HEK293 (cell line): ENCODE data around the gene RPL27.

ENCODE experiments used
- GLI4 ChIP-seq: fragments of 450-650 bp; formaldehyde crosslinking; IDR thresholded peaks from 2 replicates; pipeline ENCODE4 v1.5.1; 2016; ENCODE audit warnings: missing biosample characterization, missing genetic modification characterization
- GLIS1 ChIP-seq: fragments of 450-650 bp; formaldehyde crosslinking; IDR thresholded peaks from 2 replicates; pipeline ENCODE4 v1.5.1; 2016; ENCODE audit warnings: missing biosample characterization, missing genetic modification characterization
- HOXA7 ChIP-seq: sonication (generic); formaldehyde crosslinking; IDR thresholded peaks from 2 replicates; pipeline ENCODE4 v1.8.1; 2022; ENCODE audit warnings: missing genetic modification reagents, borderline replicate concordance
- IKZF3 ChIP-seq: fragments of 450-650 bp; IDR thresholded peaks from 2 replicates; pipeline ENCODE4 v1.5.0; 2018; ENCODE audit warnings: missing biosample characterization, mild to moderate bottlenecking, missing genetic modification characterization, moderate library complexity
- OSR2 ChIP-seq: fragments of 450-650 bp; formaldehyde crosslinking; IDR thresholded peaks from 2 replicates; pipeline ENCODE4 v1.5.1; 2016; ENCODE audit warnings: missing biosample characterization, missing genetic modification characterization
- SCRT2 ChIP-seq: fragments of 450-650 bp; formaldehyde crosslinking; IDR thresholded peaks from 2 replicates; pipeline ENCODE4 v1.5.1; 2016; ENCODE audit warnings: missing biosample characterization, missing genetic modification characterization
- ZBTB17 ChIP-seq: fragments of 450-650 bp; formaldehyde crosslinking; IDR thresholded peaks from 2 replicates; pipeline ENCODE4 v1.5.1; 2016; ENCODE audit warnings: missing biosample characterization, missing genetic modification characterization
- ZBTB20 ChIP-seq: fragments of 450-650 bp; formaldehyde crosslinking; IDR thresholded peaks from 2 replicates; pipeline ENCODE4 v1.5.1; 2016; ENCODE audit warnings: missing biosample characterization, missing genetic modification characterization
- ZBTB21 ChIP-seq: fragments of 450-650 bp; formaldehyde crosslinking; IDR thresholded peaks from 2 replicates; pipeline ENCODE4 v1.5.1; 2017; ENCODE audit warnings: missing biosample characterization, missing genetic modification characterization
- ZBTB8A ChIP-seq: fragments of 450-650 bp; formaldehyde crosslinking; IDR thresholded peaks from 2 replicates; pipeline ENCODE4 v1.5.1; 2016; ENCODE audit warnings: missing biosample characterization, missing genetic modification characterization
- ZNF324 ChIP-seq: fragments of 450-650 bp; formaldehyde crosslinking; IDR thresholded peaks from 2 replicates; pipeline ENCODE4 v1.5.1; 2016; ENCODE audit warnings: missing biosample characterization, missing genetic modification characterization
- ZNF366 ChIP-seq: fragments of 450-650 bp; formaldehyde crosslinking; conservative IDR thresholded peaks from 2 replicates; pipeline ENCODE4 v1.5.1; 2016; ENCODE audit warnings: missing biosample characterization, missing genetic modification characterization
- ZNF391 ChIP-seq: fragments of 450-650 bp; formaldehyde crosslinking; IDR thresholded peaks from 2 replicates; pipeline ENCODE4 v1.5.1; 2016; ENCODE audit warnings: low read depth, missing biosample characterization, missing genetic modification characterization, borderline replicate concordance
- ZNF521 ChIP-seq: fragments of 450-650 bp; formaldehyde crosslinking; IDR thresholded peaks from 2 replicates; pipeline ENCODE4 v1.5.1; 2017; ENCODE audit warnings: missing biosample characterization, mild to moderate bottlenecking, missing genetic modification characterization
- ZNF555 ChIP-seq: fragments of 450-650 bp; formaldehyde crosslinking; conservative IDR thresholded peaks from 2 replicates; pipeline ENCODE4 v1.5.1; 2017; ENCODE audit warnings: missing biosample characterization, mild to moderate bottlenecking, missing genetic modification characterization, inconsistent platforms
- ZNF558 ChIP-seq: fragments of 450-650 bp; formaldehyde crosslinking; IDR thresholded peaks from 2 replicates; pipeline ENCODE4 v1.5.1; 2016; ENCODE audit warnings: missing biosample characterization, missing genetic modification characterization
- ZNF600 ChIP-seq: fragments of 450-650 bp; formaldehyde crosslinking; IDR thresholded peaks from 2 replicates; pipeline ENCODE4 v1.5.1; 2016; ENCODE audit warnings: missing biosample characterization, missing genetic modification characterization
- ZNF629 ChIP-seq: fragments of 450-650 bp; formaldehyde crosslinking; IDR thresholded peaks from 2 replicates; pipeline ENCODE4 v1.5.1; 2017; ENCODE audit warnings: missing biosample characterization, missing genetic modification characterization
- ZNF658 ChIP-seq: fragments of 450-650 bp; formaldehyde crosslinking; IDR thresholded peaks from 2 replicates; pipeline ENCODE4; 2016; ENCODE audit warnings: missing biosample characterization, missing genetic modification characterization
- ZNF670 ChIP-seq: fragments of 450-650 bp; formaldehyde crosslinking; IDR thresholded peaks from 2 replicates; pipeline ENCODE4 v1.5.1; 2016; ENCODE audit warnings: missing biosample characterization, missing genetic modification characterization, low read depth
- ZNF830 ChIP-seq: fragments of 450-650 bp; IDR thresholded peaks from 2 replicates; pipeline ENCODE4 v1.5.0; 2018; ENCODE audit warnings: missing biosample characterization, missing genetic modification characterization, low read depth, mild to moderate bottlenecking, moderate library complexity
- TF ChIP-seq, protein P1 (sequence below): fragments of 450-650 bp; formaldehyde crosslinking; IDR thresholded peaks from 2 replicates; pipeline ENCODE4 v1.5.1; 2016; ENCODE audit warnings: missing biosample characterization, missing genetic modification characterization
- TF ChIP-seq, protein P2 (sequence below): fragments of 450-650 bp; formaldehyde crosslinking; IDR thresholded peaks from 2 replicates; pipeline ENCODE4 v1.5.1; 2016; ENCODE audit warnings: missing biosample characterization, missing genetic modification characterization
- TF ChIP-seq, protein P3 (sequence below): fragments of 450-650 bp; formaldehyde crosslinking; IDR thresholded peaks from 2 replicates; pipeline ENCODE4 v1.5.1; 2016; ENCODE audit warnings: missing biosample characterization, missing genetic modification characterization
- TF ChIP-seq, protein P4 (sequence below): fragments of 450-650 bp; formaldehyde crosslinking; IDR thresholded peaks from 2 replicates; pipeline ENCODE4 v1.5.1; 2016; ENCODE audit warnings: missing biosample characterization, missing genetic modification characterization
- TF ChIP-seq, protein P5 (sequence below): fragments of 450-650 bp; formaldehyde crosslinking; IDR thresholded peaks from 2 replicates; pipeline ENCODE4 v1.5.1; 2017; ENCODE audit warnings: missing biosample characterization, missing genetic modification characterization
- TF ChIP-seq, protein P6 (sequence below): fragments of 450-650 bp; formaldehyde crosslinking; IDR thresholded peaks from 2 replicates; pipeline ENCODE4 v1.5.1; 2016; ENCODE audit warnings: missing biosample characterization, missing genetic modification characterization
- TF ChIP-seq, protein P7 (sequence below): fragments of 450-650 bp; formaldehyde crosslinking; IDR thresholded peaks from 2 replicates; pipeline ENCODE4 v1.5.1; 2017; ENCODE audit warnings: missing biosample characterization, missing genetic modification characterization

RPL27 gene

DNA sequence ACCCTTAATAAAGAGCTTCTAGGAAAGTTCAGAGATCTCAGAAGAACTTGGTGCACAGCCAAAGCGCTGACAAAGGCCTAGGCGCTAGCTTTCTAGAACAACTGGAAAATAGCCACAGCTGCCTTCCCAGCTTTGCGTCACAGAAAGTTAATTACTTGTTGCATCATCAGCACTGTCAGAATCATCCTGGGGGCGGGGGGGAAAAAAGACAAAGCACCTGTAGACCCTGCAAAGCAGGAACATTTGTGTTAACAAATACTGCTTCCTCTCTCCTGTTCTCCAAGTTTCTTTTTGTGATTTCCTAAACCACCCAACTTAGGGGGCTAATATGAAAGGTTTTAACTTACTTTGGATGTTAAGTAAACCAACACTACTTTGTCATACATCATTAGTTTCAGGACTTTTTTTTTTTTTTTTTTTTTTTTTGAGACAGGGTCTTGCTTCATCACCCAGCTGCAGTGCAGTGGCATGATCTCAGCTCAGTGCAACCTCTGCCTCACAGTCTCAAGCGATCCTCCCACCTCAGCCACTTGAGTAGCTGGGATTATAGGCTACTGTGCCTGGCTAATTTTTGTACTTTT, 29.1 kb upstream of the RPL27 start (continued):
- TF ChIP-seq, protein P1, sequence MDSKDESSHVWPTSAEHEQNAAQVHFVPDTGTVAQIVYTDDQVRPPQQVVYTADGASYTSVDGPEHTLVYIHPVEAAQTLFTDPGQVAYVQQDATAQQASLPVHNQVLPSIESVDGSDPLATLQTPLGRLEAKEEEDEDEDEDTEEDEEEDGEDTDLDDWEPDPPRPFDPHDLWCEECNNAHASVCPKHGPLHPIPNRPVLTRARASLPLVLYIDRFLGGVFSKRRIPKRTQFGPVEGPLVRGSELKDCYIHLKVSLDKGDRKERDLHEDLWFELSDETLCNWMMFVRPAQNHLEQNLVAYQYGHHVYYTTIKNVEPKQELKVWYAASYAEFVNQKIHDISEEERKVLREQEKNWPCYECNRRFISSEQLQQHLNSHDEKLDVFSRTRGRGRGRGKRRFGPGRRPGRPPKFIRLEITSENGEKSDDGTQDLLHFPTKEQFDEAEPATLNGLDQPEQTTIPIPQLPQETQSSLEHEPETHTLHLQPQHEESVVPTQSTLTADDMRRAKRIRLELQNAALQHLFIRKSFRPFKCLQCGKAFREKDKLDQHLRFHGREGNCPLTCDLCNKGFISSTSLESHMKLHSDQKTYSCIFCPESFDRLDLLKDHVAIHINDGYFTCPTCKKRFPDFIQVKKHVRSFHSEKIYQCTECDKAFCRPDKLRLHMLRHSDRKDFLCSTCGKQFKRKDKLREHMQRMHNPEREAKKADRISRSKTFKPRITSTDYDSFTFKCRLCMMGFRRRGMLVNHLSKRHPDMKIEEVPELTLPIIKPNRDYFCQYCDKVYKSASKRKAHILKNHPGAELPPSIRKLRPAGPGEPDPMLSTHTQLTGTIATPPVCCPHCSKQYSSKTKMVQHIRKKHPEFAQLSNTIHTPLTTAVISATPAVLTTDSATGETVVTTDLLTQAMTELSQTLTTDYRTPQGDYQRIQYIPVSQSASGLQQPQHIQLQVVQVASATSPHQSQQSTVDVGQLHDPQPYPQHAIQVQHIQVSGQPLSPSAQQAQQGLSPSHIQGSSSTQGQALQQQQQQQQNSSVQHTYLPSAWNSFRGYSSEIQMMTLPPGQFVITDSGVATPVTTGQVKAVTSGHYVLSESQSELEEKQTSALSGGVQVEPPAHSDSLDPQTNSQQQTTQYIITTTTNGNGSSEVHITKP (tag by site-specific recombination) = peak; percentile 61
- TF ChIP-seq GLI4 (tag by site-specific recombination) = no peak
- TF ChIP-seq, protein P2, sequence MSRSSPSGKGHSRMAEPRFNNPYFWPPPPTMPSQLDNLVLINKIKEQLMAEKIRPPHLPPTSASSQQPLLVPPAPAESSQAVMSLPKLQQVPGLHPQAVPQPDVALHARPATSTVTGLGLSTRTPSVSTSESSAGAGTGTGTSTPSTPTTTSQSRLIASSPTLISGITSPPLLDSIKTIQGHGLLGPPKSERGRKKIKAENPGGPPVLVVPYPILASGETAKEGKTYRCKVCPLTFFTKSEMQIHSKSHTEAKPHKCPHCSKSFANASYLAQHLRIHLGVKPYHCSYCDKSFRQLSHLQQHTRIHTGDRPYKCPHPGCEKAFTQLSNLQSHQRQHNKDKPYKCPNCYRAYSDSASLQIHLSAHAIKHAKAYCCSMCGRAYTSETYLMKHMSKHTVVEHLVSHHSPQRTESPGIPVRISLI = peak; percentile 98
- TF ChIP-seq, protein P3, sequence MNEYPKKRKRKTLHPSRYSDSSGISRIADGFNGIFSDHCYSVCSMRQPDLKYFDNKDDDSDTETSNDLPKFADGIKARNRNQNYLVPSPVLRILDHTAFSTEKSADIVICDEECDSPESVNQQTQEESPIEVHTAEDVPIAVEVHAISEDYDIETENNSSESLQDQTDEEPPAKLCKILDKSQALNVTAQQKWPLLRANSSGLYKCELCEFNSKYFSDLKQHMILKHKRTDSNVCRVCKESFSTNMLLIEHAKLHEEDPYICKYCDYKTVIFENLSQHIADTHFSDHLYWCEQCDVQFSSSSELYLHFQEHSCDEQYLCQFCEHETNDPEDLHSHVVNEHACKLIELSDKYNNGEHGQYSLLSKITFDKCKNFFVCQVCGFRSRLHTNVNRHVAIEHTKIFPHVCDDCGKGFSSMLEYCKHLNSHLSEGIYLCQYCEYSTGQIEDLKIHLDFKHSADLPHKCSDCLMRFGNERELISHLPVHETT (tag by site-specific recombination) = peak; percentile 73
- TF ChIP-seq ZNF658 = no peak
- no peak for TF ChIP-seq ZBTB8A
- peak; percentile 70; the same call in 1 of the 2 replicates for TF ChIP-seq ZNF324
- no peak for TF ChIP-seq HOXA7 (CRISPR knock-in tag)
- TF ChIP-seq ZNF366 (tag by site-specific recombination) = peak; percentile 73
- TF ChIP-seq, protein P4, sequence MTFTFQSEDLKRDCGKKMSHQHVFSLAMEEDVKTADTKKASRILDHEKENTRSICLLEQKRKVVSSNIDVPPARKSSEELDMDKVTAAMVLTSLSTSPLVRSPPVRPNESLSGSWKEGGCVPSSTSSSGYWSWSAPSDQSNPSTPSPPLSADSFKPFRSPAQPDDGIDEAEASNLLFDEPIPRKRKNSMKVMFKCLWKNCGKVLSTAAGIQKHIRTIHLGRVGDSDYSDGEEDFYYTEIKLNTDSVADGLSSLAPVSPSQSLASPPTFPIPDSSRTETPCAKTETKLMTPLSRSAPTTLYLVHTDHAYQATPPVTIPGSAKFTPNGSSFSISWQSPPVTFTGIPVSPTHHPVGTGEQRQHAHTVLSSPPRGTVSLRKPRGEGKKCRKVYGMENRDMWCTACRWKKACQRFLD (tag by site-specific recombination) = no peak
- TF ChIP-seq OSR2 (tag by site-specific recombination) = peak; percentile 92
- TF ChIP-seq ZNF521 (tag by site-specific recombination) = no peak
- TF ChIP-seq, protein P5, sequence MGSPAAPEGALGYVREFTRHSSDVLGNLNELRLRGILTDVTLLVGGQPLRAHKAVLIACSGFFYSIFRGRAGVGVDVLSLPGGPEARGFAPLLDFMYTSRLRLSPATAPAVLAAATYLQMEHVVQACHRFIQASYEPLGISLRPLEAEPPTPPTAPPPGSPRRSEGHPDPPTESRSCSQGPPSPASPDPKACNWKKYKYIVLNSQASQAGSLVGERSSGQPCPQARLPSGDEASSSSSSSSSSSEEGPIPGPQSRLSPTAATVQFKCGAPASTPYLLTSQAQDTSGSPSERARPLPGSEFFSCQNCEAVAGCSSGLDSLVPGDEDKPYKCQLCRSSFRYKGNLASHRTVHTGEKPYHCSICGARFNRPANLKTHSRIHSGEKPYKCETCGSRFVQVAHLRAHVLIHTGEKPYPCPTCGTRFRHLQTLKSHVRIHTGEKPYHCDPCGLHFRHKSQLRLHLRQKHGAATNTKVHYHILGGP (tag by site-specific recombination) = peak; percentile 91
- no peak for TF ChIP-seq ZNF391 (tag by site-specific recombination)
- TF ChIP-seq ZNF600 (tag by site-specific recombination) = no peak
- TF ChIP-seq, protein P6, sequence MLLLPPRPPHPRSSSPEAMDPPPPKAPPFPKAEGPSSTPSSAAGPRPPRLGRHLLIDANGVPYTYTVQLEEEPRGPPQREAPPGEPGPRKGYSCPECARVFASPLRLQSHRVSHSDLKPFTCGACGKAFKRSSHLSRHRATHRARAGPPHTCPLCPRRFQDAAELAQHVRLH (tag by site-specific recombination) = no peak
- TF ChIP-seq, protein P7, sequence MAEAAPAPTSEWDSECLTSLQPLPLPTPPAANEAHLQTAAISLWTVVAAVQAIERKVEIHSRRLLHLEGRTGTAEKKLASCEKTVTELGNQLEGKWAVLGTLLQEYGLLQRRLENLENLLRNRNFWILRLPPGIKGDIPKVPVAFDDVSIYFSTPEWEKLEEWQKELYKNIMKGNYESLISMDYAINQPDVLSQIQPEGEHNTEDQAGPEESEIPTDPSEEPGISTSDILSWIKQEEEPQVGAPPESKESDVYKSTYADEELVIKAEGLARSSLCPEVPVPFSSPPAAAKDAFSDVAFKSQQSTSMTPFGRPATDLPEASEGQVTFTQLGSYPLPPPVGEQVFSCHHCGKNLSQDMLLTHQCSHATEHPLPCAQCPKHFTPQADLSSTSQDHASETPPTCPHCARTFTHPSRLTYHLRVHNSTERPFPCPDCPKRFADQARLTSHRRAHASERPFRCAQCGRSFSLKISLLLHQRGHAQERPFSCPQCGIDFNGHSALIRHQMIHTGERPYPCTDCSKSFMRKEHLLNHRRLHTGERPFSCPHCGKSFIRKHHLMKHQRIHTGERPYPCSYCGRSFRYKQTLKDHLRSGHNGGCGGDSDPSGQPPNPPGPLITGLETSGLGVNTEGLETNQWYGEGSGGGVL (tag by site-specific recombination) = peak; percentile 66; the same call in 1 of the 2 replicates
- peak; percentile 96 for TF ChIP-seq SCRT2 (tag by site-specific recombination)
- 0 out of 2 replicates have a peak, but pooled peaks have one; percentile 24 for TF ChIP-seq ZBTB20 (tag by site-specific recombination)
- TF ChIP-seq ZBTB17 (tag by site-specific recombination) = peak; percentile 62
- TF ChIP-seq GLIS1 (tag by site-specific recombination) = peak; percentile 83
- peak; percentile 95 for TF ChIP-seq ZBTB21
- peak; percentile 58; the same call in 1 of the 2 replicates for TF ChIP-seq ZNF558 (tag by site-specific recombination)
- TF ChIP-seq IKZF3 (tag by site-specific recombination) = peak; percentile 63; the same call in 1 of the 2 replicates
- no peak for TF ChIP-seq ZNF670
- no peak for TF ChIP-seq ZNF830 (tag by site-specific recombination)
- TF ChIP-seq ZNF555 = no peak
- peak; percentile 97 for TF ChIP-seq ZNF629 (tag by site-specific recombination)
- TF ChIP-seq, all 188 proteins: peak for 32
